Measurements from ENCODE around the gene PLD3.

- TF ChIP-seq CTCF (IDR thresholded peaks at IDR 0.05; ENCODE audit: low read length) (peak; percentile 57), EZH2 (IDR thresholded peaks at IDR 0.05; ENCODE audit: borderline replicate concordance, low read length) (no peak)
Observed at GRCh38 chr19:40312533-40312932, 36.0 kb upstream of the PLD3 start.
